Iris pigment epithelial cell (primary cell): ENCODE results near the gene EPB41L2.
"Not testable (repeated sequence)": the region's sequence is repeated elsewhere in the genome, so short reads cannot be mapped to it uniquely, and the experiment has no call there.

Experiments
- DNase-seq: peaks from one replicate; pipeline ENCODE4 v3.0.0-alpha.2; 2011; ENCODE audit warnings: low read depth

The EPB41L2 gene

GRCh38 chr6:131063028-131063763, at the start of gene EPB41L2:
Gene EPB41L2 (minus strand): TSS chr6:131063245. CDS start chr6:130956485, 106,760 bp downstream.
- peak; percentile 88 for DNase-seq

GRCh38 chr6:131112249-131112648, 49.2 kb upstream of the EPB41L2 start:
- DNase-seq = no peak

GRCh38 chr6:131107151-131107550, 44.1 kb upstream of the EPB41L2 start:
- peak; percentile 90 for DNase-seq

GRCh38 chr6:131103901-131104300, 40.9 kb upstream of the EPB41L2 start:
- no peak for DNase-seq

GRCh38 chr6:131103296-131103695, 40.3 kb upstream of the EPB41L2 start:
- DNase-seq = peak; percentile 58

GRCh38 chr6:131101911-131102680, 39.1 kb upstream of the EPB41L2 start:
- DNase-seq = peak; percentile 66

- peak; percentile 26 for DNase-seq
These were observed 33.7 kb upstream of the EPB41L2 start for GRCh38 chr6:131096786-131097185.

- no peak for DNase-seq
These were observed 30.3 kb upstream of the EPB41L2 start for GRCh38 chr6:131093334-131093733.

GRCh38 chr6:131091944-131092343, 28.9 kb upstream of the EPB41L2 start:
- not testable (repeated sequence) for DNase-seq

- DNase-seq = not testable (repeated sequence)
These were observed 27.3 kb upstream of the EPB41L2 start for GRCh38 chr6:131090339-131090738.

- DNase-seq = no peak
These were observed 21.9 kb upstream of the EPB41L2 start for GRCh38 chr6:131084982-131085381.

GRCh38 chr6:131083687-131084086, 20.6 kb upstream of the EPB41L2 start:
- DNase-seq = peak; percentile 65

- DNase-seq = no peak
These were observed 19.3 kb upstream of the EPB41L2 start for GRCh38 chr6:131082335-131082734.

- no peak for DNase-seq
These were observed 17.0 kb upstream of the EPB41L2 start for GRCh38 chr6:131080084-131080483.

GRCh38 chr6:131073577-131073976, 10.5 kb upstream of the EPB41L2 start:
- no peak for DNase-seq

GRCh38 chr6:131070061-131070460, 7.0 kb upstream of the EPB41L2 start:
- DNase-seq = no peak

- no peak for DNase-seq
These were observed 5.1 kb upstream of the EPB41L2 start for GRCh38 chr6:131068165-131068564.

GRCh38 chr6:131067521-131067920, 4.5 kb upstream of the EPB41L2 start:
- DNase-seq = no peak

GRCh38 chr6:131065824-131066171, 2.8 kb upstream of the EPB41L2 start:
- DNase-seq = no peak

GRCh38 chr6:131065112-131065823, 2.2 kb upstream of the EPB41L2 start:
- DNase-seq = no peak

- DNase-seq = no peak
These were observed 773 bp upstream of the EPB41L2 start for GRCh38 chr6:131063764-131064272.

GRCh38 chr6:131062241-131063027, 611 bp downstream of the EPB41L2 start:
- DNase-seq = no peak
